ENCODE results near the gene TEX19. TPM values are rescaled to one million over a fixed set of nuclear protein-coding genes. Genes with fewer than 3 reads are reported as not detected.
"Not testable (repeated sequence)": the region's sequence is repeated elsewhere in the genome, so short reads cannot be mapped to it uniquely, and the experiment has no call there.

Gene TEX19
- total RNA-seq, 3 donors from 2014 or later (not counting 1 experiment from before 2014, with no cell fraction given), result not detected

- Mint-ChIP-seq H3K27ac (no peak overlapping the region), H3K27me3 (ENCODE audit: low read depth in 2 of 2) (peaks cover 22 to 44% of the 10 kb centered on the region in 2 donors), H3K9me3 (no peaks in the 10 kb centered on the region), H3K4me1 (peaks cover 7 to 9% of the 10 kb centered on the region in 2 donors), H3K4me3 (peak overlapping the region; percentile 81), H3K36me3 (no peaks in the 10 kb centered on the region)
- H3K27ac ChIP-seq (ENCODE audit: low read length), result no peak overlapping the region
- H3K9me3 ChIP-seq (ENCODE audit: control insufficient read depth, insufficient read depth, low read length), result no peaks in the 10 kb centered on the region
- TF ChIP-seq, protein P1, sequence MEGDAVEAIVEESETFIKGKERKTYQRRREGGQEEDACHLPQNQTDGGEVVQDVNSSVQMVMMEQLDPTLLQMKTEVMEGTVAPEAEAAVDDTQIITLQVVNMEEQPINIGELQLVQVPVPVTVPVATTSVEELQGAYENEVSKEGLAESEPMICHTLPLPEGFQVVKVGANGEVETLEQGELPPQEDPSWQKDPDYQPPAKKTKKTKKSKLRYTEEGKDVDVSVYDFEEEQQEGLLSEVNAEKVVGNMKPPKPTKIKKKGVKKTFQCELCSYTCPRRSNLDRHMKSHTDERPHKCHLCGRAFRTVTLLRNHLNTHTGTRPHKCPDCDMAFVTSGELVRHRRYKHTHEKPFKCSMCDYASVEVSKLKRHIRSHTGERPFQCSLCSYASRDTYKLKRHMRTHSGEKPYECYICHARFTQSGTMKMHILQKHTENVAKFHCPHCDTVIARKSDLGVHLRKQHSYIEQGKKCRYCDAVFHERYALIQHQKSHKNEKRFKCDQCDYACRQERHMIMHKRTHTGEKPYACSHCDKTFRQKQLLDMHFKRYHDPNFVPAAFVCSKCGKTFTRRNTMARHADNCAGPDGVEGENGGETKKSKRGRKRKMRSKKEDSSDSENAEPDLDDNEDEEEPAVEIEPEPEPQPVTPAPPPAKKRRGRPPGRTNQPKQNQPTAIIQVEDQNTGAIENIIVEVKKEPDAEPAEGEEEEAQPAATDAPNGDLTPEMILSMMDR (IDR thresholded peaks at IDR 0.05), result no peak
- H3K27me3 ChIP-seq (ENCODE audit: control insufficient read depth, insufficient read depth, low read length), result peaks cover 26% of the 10 kb centered on the region
- 26% methylated on average over 38 of the region's 38 CpGs for WGBS (ENCODE audit: insufficient coverage)
- DNase-seq (peak in 1 of 2 donors; percentile 28), ATAC-seq (no peak)
- peak overlapping the region; percentile 16 for H3K4me3 ChIP-seq (ENCODE audit: low read length)
- no peaks in the 10 kb centered on the region for H3K36me3 ChIP-seq (ENCODE audit: control insufficient read depth, insufficient read depth, low read length)
- intact Hi-C loops (cut with micrococcal nuclease), result no loop called here
- peaks cover 10% of the 10 kb centered on the region for H3K4me1 ChIP-seq (ENCODE audit: control insufficient read depth, insufficient read depth, low read length)
These were observed 11.7 kb downstream of the TEX19 start for GRCh38 chr17:82370471-82371332.

DNA sequence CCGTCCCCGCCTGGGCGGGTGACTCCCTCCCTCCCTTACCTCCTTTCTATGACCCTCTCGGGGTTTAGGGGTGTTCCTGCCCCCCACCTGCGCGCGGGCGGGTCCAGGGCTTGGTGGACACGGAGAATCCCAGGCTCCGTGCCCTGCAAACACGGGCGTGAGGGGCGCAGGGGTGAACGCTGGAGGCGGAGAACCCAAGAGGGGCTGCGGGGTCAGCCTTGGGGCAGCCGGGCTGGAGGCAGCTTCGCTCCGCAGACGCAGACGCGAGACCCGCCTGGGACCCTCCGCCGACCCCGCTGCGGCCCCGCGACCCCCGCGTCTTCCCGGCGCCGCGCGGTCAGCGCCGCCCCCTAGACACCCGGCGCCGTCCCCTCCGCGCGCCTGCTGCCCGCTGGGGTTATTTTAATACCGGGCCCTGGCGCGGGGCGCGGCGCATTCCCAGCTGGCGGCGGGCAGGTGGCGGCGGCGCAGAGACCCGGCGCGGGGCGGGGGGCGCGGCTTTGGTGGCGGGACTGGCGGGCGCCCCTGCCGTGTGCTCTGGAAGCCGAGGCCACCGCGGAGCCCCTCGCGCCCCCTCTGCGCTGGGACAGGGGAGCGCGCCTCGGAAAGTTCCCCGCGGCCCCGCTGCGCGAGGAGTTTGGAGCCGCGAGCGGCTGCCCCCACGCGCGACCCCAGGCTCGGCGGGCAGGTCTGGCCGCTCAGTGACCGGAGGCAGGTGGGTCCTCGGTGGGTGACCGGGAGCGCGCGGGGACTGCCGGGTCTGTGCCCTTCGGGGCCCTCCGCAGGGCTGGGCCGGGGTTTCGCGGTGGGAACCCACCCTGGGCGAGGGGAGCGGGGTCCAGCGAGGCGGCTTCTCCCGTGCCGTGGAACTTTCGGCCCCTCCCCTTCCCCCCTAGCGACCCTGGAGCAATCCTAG is 12.5 kb downstream of the TEX19 start, which contains the start of gene UTS2R:
UTS2R (plus strand) TSS at position 433 of the 916 bp plus-strand sequence. CDS start 2,560 bp downstream, outside the sequence.
- Histone ChIP-seq H3K4me3 (ENCODE audit: low read length) (peak within 1 kb of the TSS; percentile 16), H3K36me3 (ENCODE audit: control insufficient read depth, insufficient read depth, low read length) (no peaks in the 10 kb centered on the region), H3K27ac (ENCODE audit: low read length) (no peak within 1 kb of the TSS), H3K27me3 (ENCODE audit: control insufficient read depth, insufficient read depth, low read length) (peaks cover 27% of the 10 kb centered on the region), H3K9me3 (ENCODE audit: control insufficient read depth, insufficient read depth, low read length) (no peaks in the 10 kb centered on the region), H3K4me1 (ENCODE audit: control insufficient read depth, insufficient read depth, low read length) (peaks cover 10% of the 10 kb centered on the region)
- H3K4me1 Mint-ChIP-seq, result peaks cover 7 to 9% of the 10 kb centered on the region in 2 donors
- H3K36me3 Mint-ChIP-seq, result no peaks in the 10 kb centered on the region
- no peak within 1 kb of the TSS for H3K27ac Mint-ChIP-seq
- intact Hi-C loops (cut with micrococcal nuclease), result no loop called here
- ATAC-seq (no peak), DNase-seq (no peak)
- TF ChIP-seq, protein P1 (IDR thresholded peaks at IDR 0.05), result no peak
- H3K9me3 Mint-ChIP-seq, result no peaks in the 10 kb centered on the region
- H3K27me3 Mint-ChIP-seq (ENCODE audit: low read depth in 2 of 2), result peaks cover 22 to 44% of the 10 kb centered on the region in 2 donors
- 7% methylated on average over 109 of the region's 109 CpGs for WGBS (ENCODE audit: insufficient coverage)
- H3K4me3 Mint-ChIP-seq, result peak within 1 kb of the TSS; percentile 81

GRCh38 chr17:82372249-82373071 is 13.4 kb downstream of the TEX19 start:
- Histone ChIP-seq H3K4me1 (ENCODE audit: control insufficient read depth, insufficient read depth, low read length) (peaks cover 10% of the 10 kb centered on the region), H3K9me3 (ENCODE audit: control insufficient read depth, insufficient read depth, low read length) (no peaks in the 10 kb centered on the region), H3K27ac (ENCODE audit: low read length) (no peak overlapping the region), H3K4me3 (ENCODE audit: low read length) (no peak overlapping the region), H3K36me3 (ENCODE audit: control insufficient read depth, insufficient read depth, low read length) (no peaks in the 10 kb centered on the region), H3K27me3 (ENCODE audit: control insufficient read depth, insufficient read depth, low read length) (peaks cover 27% of the 10 kb centered on the region)
- no peak for ATAC-seq
- intact Hi-C loops (cut with micrococcal nuclease), result no loop called here
- no peaks in the 10 kb centered on the region for H3K9me3 Mint-ChIP-seq
- peaks cover 25 to 37% of the 10 kb centered on the region in 2 donors for H3K27me3 Mint-ChIP-seq (ENCODE audit: low read depth in 2 of 2)
- WGBS (ENCODE audit: insufficient coverage), result 35% methylated on average over 41 of the region's 41 CpGs
- no peak overlapping the region for H3K27ac Mint-ChIP-seq
- no peaks in the 10 kb centered on the region for H3K36me3 Mint-ChIP-seq
- peaks cover 7 to 9% of the 10 kb centered on the region in 2 donors for H3K4me1 Mint-ChIP-seq
- no peak for DNase-seq
- TF ChIP-seq, protein P1 (IDR thresholded peaks at IDR 0.05), result no peak
- H3K4me3 Mint-ChIP-seq, result no peak overlapping the region

- not testable (repeated sequence) for DNase-seq
- peaks cover 25 to 31% of the 10 kb centered on the region in 2 donors for H3K27me3 Mint-ChIP-seq (ENCODE audit: low read depth in 2 of 2)
These were observed 14.0 kb downstream of the TEX19 start for GRCh38 chr17:82373072-82373452.

More at GRCh38 chr17:82373072-82373452, 14.0 kb downstream of the TEX19 start:
- H3K9me3 ChIP-seq (ENCODE audit: control insufficient read depth, insufficient read depth, low read length); H3K4me3 Mint-ChIP-seq; H3K27ac Mint-ChIP-seq; H3K9me3 Mint-ChIP-seq; intact Hi-C loops (cut with micrococcal nuclease); H3K4me1 Mint-ChIP-seq; ATAC-seq; H3K36me3 Mint-ChIP-seq; H3K27ac ChIP-seq (ENCODE audit: low read length); H3K36me3 ChIP-seq (ENCODE audit: control insufficient read depth, insufficient read depth, low read length); H3K4me3 ChIP-seq (ENCODE audit: low read length): not testable (repeated sequence)
- peaks cover 10% of the 10 kb centered on the region for H3K4me1 ChIP-seq (ENCODE audit: control insufficient read depth, insufficient read depth, low read length)
- peaks cover 27% of the 10 kb centered on the region for H3K27me3 ChIP-seq (ENCODE audit: control insufficient read depth, insufficient read depth, low read length)
- WGBS (ENCODE audit: insufficient coverage), result 87% methylated on average over 10 of the region's 10 CpGs

Measured in natural killer cell (primary cell).